Gastroesophageal sphincter (tissue), 3 donors: ENCODE data around the gene MYD88.

Source experiments
- CTCF ChIP-seq, 4 experiments: fragments of 200-600 bp in 2 of 4; fragments of 450-650 bp in 2 of 4; sonication (generic) in 1 of 4; IDR thresholded peaks; one replicate each; pipeline ENCODE4 v1.5.1; 2017 to 2019; ENCODE audit warnings: antibody characterized with exemption in 4 of 4, mild to moderate bottlenecking in 2 of 4, moderate library complexity in 2 of 4
- EP300 ChIP-seq: sonication (generic); formaldehyde crosslinking; IDR thresholded peaks from one replicate; pipeline ENCODE4 v1.6.1; 2017; ENCODE audit warnings: antibody characterized with exemption, mild to moderate bottlenecking
- POLR2A ChIP-seq, 2 donors: fragments of 450-650 bp; IDR thresholded peaks; one replicate each; pipeline ENCODE4 v1.6.1; 2017; ENCODE audit warnings: antibody characterized with exemption in 2 of 2, mild to moderate bottlenecking in 2 of 2, moderate library complexity in 1 of 2

GRCh38 chr3:38117163-38117716 lies 21.2 kb upstream of the MYD88 start:
- TF ChIP-seq EP300 = no peak
- TF ChIP-seq CTCF (IDR thresholded peaks at IDR 0.05) = no peak
- TF ChIP-seq POLR2A (IDR thresholded peaks at IDR 0.05) = no peak
